HG02588 (cell line): ENCODE data around the gene CACNA2D3.

Source experiments
- ATAC-seq: cut with Tn5 transposase; IDR thresholded peaks from one replicate; pipeline ENCODE4 v1.9.1; 2021; ENCODE audit warnings: mild to moderate bottlenecking, moderate library complexity; ENCODE audit not compliant: unreplicated experiment

Gene CACNA2D3

GRCh38 chr3:54712539-54712938 is 590.2 kb downstream of the CACNA2D3 start:
- no peak for ATAC-seq

DNA sequence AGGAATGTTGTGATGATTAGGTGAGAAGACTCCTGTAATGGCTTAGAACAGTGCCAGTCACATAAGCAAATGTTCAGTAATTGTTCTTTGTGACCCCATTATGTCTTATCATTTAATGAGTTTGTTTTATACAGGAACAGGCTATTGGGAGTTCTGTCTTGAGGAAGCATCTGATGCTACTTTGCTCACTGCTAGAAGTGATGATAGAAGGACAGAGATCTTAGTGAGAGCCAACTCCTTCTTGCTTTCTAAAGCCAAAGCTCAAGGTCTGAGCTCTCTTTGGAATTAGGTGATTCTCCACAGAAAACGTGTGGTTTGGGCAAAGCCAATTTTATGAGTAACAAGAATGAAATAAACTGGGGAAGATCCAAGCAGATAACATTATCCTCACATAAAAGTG is 590.7 kb downstream of the CACNA2D3 start:
- no peak for ATAC-seq

GRCh38 chr3:54713455-54713854 is 591.1 kb downstream of the CACNA2D3 start:
- ATAC-seq: no peak

- ATAC-seq: no peak
Measured at GRCh38 chr3:54714035-54714434, 591.7 kb downstream of the CACNA2D3 start.

- no peak for ATAC-seq
Measured at GRCh38 chr3:54717506-54717905, 595.2 kb downstream of the CACNA2D3 start.

DNA sequence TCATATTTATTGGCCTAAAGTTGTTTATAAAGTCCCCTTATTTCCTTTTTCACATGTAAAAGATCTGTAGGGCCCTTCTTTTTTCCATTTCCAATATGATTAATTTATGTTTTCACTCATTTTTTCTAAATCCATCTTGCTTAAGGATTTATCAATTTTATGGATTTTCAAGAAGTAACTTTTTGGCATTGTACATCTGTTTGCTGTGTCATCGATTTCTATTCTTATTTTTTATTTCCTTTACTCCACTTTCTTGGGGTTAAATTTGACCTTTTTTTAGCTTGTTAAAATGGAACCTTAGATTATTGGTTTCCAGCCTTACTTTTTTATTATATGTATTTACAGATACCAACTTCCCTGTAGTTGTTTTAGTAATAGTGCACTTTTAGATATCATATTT is 597.6 kb downstream of the CACNA2D3 start:
- ATAC-seq: no peak

- no peak for ATAC-seq
Measured at GRCh38 chr3:54720604-54721003, 598.3 kb downstream of the CACNA2D3 start.

DNA sequence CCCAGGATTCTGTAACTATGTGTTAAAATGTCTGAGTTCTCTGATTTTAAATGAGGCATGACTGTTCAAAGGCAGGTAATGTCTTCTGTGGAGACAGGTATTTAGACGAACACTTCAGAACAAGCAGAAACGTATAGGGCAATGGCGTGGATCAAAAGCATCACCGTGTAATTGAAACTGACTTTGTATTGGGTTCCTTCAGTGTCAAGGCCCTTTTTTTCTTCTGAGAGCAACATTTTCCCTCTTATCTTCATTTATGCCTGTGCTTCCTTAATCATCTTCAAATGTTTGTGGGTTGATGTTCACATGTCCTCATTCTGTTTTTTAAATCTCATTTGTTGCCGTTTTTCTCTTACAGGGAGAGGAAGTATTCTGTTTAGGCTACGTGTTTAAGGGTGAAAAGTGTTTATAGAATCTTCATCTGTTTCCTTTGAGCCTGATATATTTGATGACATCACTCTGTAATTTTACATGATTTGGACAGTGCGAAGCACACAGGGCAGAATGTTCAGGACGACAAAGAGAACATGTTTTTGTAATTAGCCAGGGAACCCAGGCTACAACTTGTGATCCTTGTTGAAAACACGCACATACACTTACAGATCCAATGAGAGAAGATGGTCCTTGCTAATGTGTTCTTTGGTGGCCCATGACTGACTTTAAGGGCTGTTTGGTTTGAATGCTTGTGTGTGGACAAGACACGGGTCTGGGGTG is 609.5 kb downstream of the CACNA2D3 start:
- ATAC-seq: no peak

DNA sequence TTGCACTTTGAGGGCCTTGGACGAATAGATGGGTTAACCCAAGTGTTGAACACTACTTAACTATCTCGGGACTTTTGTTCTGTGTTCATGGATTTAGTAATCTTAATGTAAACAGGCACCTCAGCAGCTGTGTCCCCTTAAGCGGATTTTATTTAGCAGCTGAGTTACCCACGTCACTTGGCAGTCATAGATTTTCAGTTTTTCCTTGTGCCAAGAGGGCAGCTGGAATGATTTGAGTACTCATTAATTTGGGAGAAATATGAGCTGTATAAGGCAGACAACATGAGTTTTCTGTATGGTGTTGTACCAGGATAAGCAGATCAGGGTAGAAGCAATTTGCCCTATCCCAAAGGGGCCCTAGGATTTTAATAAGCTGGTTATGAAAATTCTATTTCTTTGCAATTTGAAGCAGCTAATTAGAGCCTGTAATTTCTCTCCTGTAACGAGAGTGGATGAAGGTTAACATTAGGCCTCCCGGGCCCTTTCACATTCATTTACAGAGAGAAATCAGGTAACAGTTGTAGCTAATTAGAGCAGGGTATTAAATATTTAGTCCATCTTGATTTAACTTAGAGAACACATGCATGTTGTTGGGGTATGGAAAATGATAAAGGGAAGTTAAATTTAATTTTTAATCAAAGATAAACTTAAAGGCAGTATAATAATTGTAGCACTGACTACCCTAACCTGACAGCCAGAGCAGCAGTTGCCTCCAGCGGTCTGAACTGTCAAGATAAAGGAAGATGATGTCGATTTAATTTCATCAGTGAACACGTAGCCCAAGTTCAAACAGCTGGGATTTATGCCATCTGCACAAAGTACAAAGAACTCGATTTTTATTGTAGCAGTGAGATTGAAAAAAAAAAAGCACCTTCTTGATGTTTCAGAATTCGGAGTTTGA is 611.0 kb downstream of the CACNA2D3 start:
- no peak for ATAC-seq

- no peak for ATAC-seq
Measured at GRCh38 chr3:54736459-54736858, 614.1 kb downstream of the CACNA2D3 start.

DNA sequence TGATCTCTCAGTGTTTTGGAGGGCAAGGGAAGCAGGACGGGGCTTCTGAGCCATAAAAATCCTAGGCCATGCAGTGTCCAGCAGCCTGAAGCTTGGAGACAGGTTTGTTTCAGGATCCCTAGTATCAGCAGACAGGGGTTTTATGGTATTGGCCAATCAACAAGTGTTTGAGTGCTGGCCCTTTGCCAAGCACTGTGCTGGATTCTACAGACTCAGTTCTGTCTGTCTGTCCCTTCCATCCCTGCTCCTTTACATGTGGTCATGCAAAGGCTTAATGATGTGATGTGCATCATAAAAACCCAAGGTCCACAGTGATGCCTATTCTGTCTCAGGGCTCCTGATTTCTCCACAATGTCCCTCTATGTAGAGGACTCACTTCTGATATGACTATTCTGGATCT is 621.4 kb downstream of the CACNA2D3 start:
- no peak for ATAC-seq

DNA sequence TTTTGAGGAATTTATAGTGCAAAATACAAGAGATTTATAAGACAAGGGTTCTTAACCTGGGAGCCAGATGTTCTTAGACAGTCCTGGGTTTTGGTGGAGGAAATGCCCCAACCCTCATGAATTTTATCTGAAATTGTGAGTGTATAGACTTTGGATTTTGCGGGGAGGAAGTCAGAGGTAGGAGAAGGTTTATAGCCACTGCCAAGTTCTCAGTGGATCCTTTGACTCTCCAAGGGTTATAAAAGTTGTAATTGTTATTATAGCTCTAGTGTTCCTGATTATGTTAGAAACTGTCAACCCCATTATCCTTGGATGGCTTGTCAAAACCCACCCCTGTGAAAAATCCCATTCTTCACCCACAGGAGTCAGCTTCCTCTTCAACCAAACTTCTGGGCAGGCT is 621.9 kb downstream of the CACNA2D3 start:
- no peak for ATAC-seq

DNA sequence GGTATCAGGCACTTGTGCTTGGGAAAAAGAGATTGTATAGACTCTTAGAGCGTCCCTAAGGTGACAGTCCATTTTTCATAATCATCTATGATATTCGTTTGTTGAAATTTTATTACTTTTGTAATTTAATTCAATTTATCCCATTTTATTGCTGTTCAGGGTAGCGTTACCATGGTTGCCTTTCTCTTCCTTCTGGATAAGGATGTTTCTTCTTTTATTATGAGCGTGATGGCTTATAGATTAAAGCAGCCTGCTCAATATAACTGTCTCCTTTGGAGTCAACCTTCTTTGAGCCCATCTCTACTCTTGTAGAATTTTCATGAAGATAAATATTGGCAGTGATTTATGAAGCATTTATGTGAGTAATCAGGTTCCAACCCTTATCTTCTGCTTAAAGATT is 623.5 kb downstream of the CACNA2D3 start:
- no peak for ATAC-seq

DNA sequence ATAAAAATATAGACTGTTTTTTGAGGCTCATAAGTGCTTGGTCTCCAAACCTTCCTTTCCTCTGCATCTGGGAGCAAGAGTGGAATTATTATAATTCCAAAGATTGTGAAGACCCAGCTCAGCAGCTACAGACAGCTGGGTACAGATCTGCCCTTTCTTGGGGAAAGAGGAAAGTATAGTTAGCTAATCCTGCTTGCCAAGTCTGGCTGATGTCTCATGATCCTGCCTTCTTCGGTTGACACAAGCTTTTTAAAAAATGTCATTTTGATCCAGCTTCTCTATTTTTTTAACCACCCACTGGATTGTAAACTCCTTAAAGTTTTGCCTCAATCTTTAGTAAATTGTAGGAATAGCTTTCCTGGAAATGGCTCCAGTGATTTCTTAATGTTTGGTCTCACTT is 624.4 kb downstream of the CACNA2D3 start:
- ATAC-seq: no peak

DNA sequence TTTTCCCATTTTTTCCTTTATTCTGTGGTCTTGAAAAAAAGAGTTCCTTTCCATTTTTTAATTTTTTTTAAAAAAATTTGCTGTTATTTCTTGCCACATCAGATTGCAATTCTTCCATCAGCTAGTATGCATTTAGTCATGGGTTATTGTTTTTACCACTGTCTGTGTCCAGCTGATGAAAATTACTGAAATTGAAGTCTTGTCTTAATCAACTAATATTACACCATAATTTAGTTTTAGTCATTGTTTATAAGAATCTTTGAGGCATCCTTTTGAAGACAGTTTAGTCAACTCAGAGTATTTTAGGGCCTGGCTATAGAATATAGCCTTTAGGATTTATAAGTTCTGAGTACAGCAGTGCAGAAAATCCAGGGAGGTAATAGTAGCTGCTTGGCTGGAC is 633.4 kb downstream of the CACNA2D3 start:
- no peak for ATAC-seq

- no peak for ATAC-seq
Measured at GRCh38 chr3:54756330-54756731, 634.0 kb downstream of the CACNA2D3 start.

- ATAC-seq: no peak
Measured at GRCh38 chr3:54758461-54758860, 636.1 kb downstream of the CACNA2D3 start.

DNA sequence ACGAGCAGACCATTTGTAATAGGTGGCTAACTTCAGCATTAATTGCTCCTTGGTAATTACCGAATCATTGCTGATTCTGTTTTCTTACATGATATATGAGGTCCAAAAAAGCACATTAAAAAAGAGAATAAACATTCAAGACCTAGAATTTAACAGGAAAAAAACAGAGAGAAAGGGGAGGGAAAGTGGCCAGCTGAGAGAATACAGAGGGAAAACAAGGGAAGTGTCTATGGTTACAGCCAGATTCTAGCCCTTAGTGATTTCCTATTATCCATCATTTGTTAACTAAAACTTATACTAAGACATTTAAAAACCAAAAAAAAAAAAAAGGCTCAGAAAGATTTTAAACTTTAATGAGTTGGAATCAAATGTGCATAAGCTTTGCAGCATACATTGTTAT is 636.8 kb downstream of the CACNA2D3 start:
- no peak for ATAC-seq

DNA sequence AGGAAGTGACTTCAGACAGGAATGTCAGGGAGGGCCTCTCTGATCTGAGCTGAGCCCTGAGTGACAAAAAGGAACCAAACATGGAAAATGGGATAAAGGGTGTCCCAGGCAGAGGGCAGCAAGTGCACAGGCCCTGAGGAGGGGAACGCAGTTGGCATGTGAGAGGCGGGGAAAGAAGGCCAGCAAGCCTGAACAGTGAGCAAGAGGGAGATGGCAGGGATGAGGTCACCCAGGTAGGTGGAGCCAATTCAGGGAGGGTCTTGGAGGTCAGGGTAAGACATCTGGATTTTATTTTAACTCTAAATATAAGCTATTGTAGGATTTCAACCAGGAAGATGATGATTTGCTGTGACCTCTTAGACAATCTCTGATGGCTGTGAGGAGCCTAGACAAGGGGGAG is 637.8 kb downstream of the CACNA2D3 start:
- ATAC-seq: no peak

DNA sequence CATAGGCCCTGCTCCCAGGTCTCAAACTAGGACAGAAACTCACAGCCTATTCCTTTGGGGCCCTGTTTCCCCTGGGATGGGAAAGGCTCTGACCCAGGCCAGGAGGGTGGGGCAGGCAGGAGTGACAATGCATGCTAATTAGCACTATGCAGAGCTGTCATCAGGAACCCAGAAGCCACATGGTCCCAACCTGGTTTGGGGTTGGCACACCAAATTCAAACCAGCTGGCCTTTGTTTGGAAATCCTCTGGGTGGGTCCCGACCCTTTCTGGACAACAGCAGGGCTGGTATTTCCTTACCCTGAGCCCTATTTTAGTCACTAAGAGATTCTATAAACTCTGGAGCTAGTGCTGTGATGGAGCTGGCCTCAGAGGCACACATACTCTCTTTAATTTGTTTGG is 639.3 kb downstream of the CACNA2D3 start:
- ATAC-seq: no peak

DNA sequence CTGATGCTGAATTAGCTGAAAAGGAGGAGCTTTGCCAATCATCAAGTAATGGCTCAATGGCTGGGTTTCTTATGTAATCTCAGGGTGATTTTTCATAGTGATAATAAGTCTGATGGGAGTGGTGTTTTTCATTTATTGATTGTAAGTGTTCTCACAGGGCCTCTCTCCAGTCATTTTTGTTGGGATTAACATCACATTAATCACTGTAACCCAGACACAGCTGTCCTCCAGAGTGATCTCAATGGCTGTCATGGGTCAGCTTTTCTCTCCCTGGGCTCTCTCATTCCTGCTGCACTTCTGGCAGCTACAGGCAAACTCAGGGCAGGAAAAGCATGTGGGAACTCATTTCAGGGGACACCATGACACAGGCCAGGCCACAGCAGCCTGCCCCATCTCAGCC is 642.6 kb downstream of the CACNA2D3 start:
- no peak for ATAC-seq

GRCh38 chr3:54771050-54771449 is 648.7 kb downstream of the CACNA2D3 start:
- ATAC-seq: no peak
